ENCODE measurements around the gene MTARC2. TPM values are rescaled to one million over a fixed set of nuclear protein-coding genes. Genes with fewer than 3 reads are reported as not detected.
A peak's percentile ranks its signal among the peaks of the same experiment; 100 is the strongest.
"Not testable (repeated sequence)": the region's sequence is repeated elsewhere in the genome, so short reads cannot be mapped to it uniquely, and the experiment has no call there.

Gene MTARC2
- total RNA-seq, 2 donors from 2014 or later: 12.3 to 14.5 TPM

DNA sequence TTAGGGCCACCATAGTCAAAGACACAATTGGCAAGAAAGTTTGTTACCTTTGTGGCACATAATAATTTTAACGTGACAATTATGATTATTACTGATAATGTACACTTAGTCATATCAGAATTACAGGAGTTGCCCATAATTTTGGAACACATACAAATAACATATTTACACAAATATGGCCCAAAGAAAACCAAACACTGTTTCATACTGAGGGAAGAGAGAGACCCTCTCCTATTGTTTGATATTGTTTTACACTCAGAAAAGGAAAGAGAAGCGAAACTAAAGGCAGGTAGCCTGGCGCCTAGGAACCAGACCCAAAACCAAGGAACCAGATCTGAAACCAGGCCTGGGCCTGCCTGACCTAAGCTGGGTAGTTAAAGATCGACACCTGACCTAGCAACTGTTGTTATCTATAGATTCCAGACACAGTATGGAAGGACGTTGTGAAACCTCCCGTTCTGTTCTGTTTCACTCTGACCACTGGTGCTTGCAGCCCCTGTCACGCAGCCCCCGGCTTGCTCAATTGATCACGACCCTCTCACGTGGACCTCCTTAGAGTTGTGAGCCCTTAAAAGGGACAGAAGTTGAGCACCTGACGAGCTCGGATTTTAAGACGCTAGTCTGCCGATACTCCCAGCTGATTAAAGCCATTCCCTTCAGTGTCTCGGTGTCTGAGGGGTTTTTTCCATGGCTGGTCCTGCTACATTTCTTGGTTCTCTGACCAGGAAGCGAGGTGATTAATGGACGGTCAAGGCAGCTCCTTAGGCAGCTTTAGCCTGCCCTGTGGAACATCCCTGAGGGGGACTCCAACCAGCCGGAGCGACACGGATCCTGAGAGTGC is 30.1 kb upstream of the MTARC2 start:
- peaks cover 4% of the 10 kb centered on the region for H3K4me1 Mint-ChIP-seq
- no peaks in the 10 kb centered on the region for H3K36me3 ChIP-seq (ENCODE audit: control insufficient read depth, insufficient read depth, low read length)
- peaks cover 39% of the 10 kb centered on the region for H3K9me3 Mint-ChIP-seq
- peaks cover 33% of the 10 kb centered on the region for H3K9me3 ChIP-seq (ENCODE audit: control insufficient read depth, low read length)
- H3K36me3 Mint-ChIP-seq (ENCODE audit: low read depth): no peaks in the 10 kb centered on the region
- H3K4me1 ChIP-seq (ENCODE audit: control insufficient read depth, insufficient read depth, low read length): no peaks in the 10 kb centered on the region
- peaks cover 2% of the 10 kb centered on the region for H3K27me3 Mint-ChIP-seq (ENCODE audit: insufficient read depth)
- no peak overlapping the region for H3K27ac Mint-ChIP-seq
- DNase-seq: no peak
- no peak overlapping the region for H3K9ac ChIP-seq (ENCODE audit: extremely low read depth, low read length, poor library complexity, severe bottlenecking)
- no peaks in the 10 kb centered on the region for H3K27me3 ChIP-seq (ENCODE audit: control insufficient read depth, insufficient read depth, low read length, poor library complexity, severe bottlenecking)
- H3K4me3 ChIP-seq (ENCODE audit: low read length): no peak overlapping the region
- TF ChIP-seq, protein P1, sequence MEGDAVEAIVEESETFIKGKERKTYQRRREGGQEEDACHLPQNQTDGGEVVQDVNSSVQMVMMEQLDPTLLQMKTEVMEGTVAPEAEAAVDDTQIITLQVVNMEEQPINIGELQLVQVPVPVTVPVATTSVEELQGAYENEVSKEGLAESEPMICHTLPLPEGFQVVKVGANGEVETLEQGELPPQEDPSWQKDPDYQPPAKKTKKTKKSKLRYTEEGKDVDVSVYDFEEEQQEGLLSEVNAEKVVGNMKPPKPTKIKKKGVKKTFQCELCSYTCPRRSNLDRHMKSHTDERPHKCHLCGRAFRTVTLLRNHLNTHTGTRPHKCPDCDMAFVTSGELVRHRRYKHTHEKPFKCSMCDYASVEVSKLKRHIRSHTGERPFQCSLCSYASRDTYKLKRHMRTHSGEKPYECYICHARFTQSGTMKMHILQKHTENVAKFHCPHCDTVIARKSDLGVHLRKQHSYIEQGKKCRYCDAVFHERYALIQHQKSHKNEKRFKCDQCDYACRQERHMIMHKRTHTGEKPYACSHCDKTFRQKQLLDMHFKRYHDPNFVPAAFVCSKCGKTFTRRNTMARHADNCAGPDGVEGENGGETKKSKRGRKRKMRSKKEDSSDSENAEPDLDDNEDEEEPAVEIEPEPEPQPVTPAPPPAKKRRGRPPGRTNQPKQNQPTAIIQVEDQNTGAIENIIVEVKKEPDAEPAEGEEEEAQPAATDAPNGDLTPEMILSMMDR (conservative IDR thresholded peaks at IDR 0.05): no peak
- 90 to 98% methylated on average over 13 to 19 of the region's 20 CpGs for WGBS, 2 experiments (ENCODE audit: insufficient coverage in 1 of 2, insufficient read length in 1 of 2)
- H3K27ac ChIP-seq (ENCODE audit: low read depth, low read length): no peak overlapping the region
- no peak overlapping the region for H3K4me3 Mint-ChIP-seq

DNA sequence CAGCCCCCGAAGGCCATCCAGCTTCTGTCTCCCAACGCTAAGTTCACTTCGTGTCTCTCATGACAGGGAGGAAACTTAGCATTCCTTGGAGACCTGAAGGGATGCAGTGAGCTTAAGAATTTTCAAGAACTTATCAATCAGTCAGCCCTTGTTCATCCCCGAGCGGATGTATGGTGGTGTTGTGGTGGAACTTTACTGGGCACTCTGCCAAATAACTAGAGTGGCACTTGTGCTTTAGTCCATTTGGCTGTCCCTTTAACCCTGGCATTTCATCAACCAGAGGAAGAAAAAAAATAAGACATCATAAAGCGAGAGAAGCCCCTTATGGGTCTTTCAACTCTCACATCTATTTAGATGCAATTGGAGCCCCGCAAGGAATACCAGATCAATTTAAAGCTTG is 26.9 kb upstream of the MTARC2 start:
- H3K36me3 ChIP-seq (ENCODE audit: control insufficient read depth, insufficient read depth, low read length); DNase-seq; H3K27ac ChIP-seq (ENCODE audit: low read depth, low read length); H3K36me3 Mint-ChIP-seq (ENCODE audit: low read depth); H3K4me3 ChIP-seq (ENCODE audit: low read length); H3K9me3 ChIP-seq (ENCODE audit: control insufficient read depth, low read length); H3K9ac ChIP-seq (ENCODE audit: extremely low read depth, low read length, poor library complexity, severe bottlenecking); H3K4me3 Mint-ChIP-seq; H3K4me1 Mint-ChIP-seq; H3K27ac Mint-ChIP-seq; H3K27me3 ChIP-seq (ENCODE audit: control insufficient read depth, insufficient read depth, low read length, poor library complexity, severe bottlenecking); H3K27me3 Mint-ChIP-seq (ENCODE audit: insufficient read depth); H3K4me1 ChIP-seq (ENCODE audit: control insufficient read depth, insufficient read depth, low read length): not testable (repeated sequence)
- 90 to 91% methylated on average over 2 to 6 of the region's 7 CpGs for WGBS, 2 experiments (ENCODE audit: insufficient coverage in 1 of 2, insufficient read length in 1 of 2)
- H3K9me3 Mint-ChIP-seq: peaks cover 15% of the 10 kb centered on the region

DNA sequence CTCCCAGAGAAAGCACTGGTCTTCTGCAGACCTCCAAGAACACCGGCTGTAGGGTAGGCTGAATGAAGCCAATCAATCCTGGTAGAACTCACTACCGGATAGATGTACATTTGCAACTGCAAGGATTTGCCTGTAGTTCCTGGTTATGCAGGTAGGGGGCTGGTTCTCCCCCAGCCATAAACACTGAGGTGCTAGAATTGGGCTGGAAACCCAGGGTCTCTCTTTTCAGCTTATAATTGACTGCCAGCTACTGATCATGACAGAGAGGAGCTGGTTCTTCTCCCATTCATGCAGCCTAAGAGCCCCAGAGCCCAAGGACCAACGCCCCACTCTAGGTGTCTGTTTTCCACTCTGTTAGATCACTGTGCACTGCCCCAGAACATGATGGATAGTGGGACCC is 21.5 kb upstream of the MTARC2 start:
- DNase-seq: peak; percentile 68
- no peak overlapping the region for H3K27ac Mint-ChIP-seq

More for the DNA sequence above, 21.5 kb upstream of the MTARC2 start:
- no peaks in the 10 kb centered on the region for H3K4me1 ChIP-seq (ENCODE audit: control insufficient read depth, insufficient read depth, low read length)
- TF ChIP-seq, protein P1 (conservative IDR thresholded peaks at IDR 0.05): peak; percentile 69
- no peaks in the 10 kb centered on the region for H3K9me3 Mint-ChIP-seq
- H3K27me3 Mint-ChIP-seq (ENCODE audit: insufficient read depth): no peaks in the 10 kb centered on the region
- no peaks in the 10 kb centered on the region for H3K36me3 ChIP-seq (ENCODE audit: control insufficient read depth, insufficient read depth, low read length)
- H3K4me3 ChIP-seq (ENCODE audit: low read length): no peak overlapping the region
- no peak overlapping the region for H3K4me3 Mint-ChIP-seq
- peaks cover 4% of the 10 kb centered on the region for H3K4me1 Mint-ChIP-seq
- WGBS, 2 experiments (ENCODE audit: insufficient coverage in 1 of 2, insufficient read length in 1 of 2): 85 to 87% methylated on average over 3 of the region's 3 CpGs
- no peak overlapping the region for H3K9ac ChIP-seq (ENCODE audit: extremely low read depth, low read length, poor library complexity, severe bottlenecking)
- no peak overlapping the region for H3K27ac ChIP-seq (ENCODE audit: low read depth, low read length)
- no peaks in the 10 kb centered on the region for H3K36me3 Mint-ChIP-seq (ENCODE audit: low read depth)
- no peaks in the 10 kb centered on the region for H3K9me3 ChIP-seq (ENCODE audit: control insufficient read depth, low read length)
- no peaks in the 10 kb centered on the region for H3K27me3 ChIP-seq (ENCODE audit: control insufficient read depth, insufficient read depth, low read length, poor library complexity, severe bottlenecking)
